RKO (cell line): ENCODE data around the gene ZEB2.

ENCODE experiments used
- DNase-seq: peaks from one replicate; pipeline ENCODE4 v3.0.0-alpha.2; 2016; ENCODE audit warnings: low spot score

The ZEB2 gene

GRCh38 chr2:144528108-144528507 is 8.2 kb upstream of the ZEB2 start:
- DNase-seq: no peak

DNA sequence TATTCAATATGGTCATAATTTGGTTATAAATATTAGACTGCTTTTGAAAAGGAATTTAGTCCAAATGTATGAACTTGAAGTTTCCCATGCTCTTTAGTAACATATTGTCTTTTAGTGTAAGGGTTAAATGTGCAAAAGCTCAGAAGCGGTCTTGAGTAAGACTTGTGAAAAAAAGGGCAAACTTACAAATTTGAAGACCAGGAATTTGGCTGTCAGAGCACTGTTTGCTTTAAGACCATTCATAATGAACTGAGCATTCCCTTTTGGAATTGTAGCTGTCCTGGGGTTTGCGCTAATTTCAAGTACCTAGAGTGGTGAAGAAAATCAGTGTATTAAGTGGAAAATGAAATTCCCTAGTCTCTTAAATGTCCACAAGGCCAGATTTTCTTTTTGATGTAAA is 6.9 kb upstream of the ZEB2 start:
- no peak for DNase-seq

- DNase-seq: no peak
These were observed 4.4 kb upstream of the ZEB2 start for GRCh38 chr2:144524118-144525009.

DNA sequence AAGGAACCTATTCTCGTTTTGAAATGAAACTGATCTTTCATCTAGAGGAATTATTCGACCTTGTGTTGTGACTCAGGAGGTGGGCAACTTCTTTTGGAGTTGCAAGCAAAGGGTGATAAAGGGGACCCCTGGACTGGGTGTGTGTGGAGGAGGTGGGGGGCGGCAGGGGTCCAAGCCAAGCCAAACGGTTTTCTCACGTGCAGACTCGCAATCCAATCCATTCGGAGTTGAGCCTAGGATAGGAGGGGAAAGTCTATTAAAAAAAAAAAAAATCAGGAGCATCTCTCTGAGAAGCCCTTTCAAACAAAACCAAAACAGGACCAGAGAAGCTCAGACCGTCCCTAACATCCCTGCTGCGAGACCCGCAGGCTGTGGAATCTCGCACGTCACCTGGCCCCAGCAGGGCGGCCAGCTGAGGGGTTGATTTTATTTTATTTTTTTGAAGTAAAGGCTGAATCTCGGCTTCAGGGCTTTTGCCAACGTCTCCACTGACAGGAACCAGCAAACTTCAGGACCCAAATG is 3.7 kb upstream of the ZEB2 start:
- no peak for DNase-seq

GRCh38 chr2:144522897-144523595 is 3.1 kb upstream of the ZEB2 start:
- DNase-seq: no peak

DNA sequence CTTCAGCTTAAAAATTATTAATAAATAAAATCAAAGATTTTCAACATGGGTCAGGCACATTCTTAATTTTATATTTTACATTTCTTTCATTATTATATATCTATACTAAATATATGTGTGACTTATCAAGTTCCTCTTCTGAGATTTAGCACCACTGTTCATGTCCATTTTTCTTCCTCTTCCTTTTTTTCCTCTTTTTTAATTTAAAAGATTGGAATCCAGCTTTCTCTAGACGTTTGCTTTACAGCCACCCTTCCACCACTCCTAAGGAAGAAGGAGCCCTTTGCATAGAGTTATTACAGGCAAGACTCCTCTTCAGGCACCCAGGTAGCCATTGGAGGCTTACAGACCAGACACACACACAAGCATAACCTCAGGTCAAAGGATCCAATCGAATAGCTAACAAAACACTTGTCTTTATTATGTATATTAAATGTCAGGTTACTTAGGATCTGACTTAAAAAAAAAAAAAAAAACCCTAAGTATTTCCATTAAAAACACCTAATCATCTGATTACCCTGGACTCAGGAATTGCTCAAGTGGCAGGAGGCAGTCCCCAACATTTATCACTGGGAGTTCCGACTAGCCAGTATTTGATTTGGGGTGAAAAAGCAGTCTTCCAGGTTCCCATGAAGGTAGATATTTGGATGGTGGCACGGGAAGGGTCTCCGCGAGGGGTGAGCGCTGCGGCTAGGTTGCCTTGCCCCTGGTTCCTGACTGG is 2.4 kb upstream of the ZEB2 start:
- no peak for DNase-seq

DNA sequence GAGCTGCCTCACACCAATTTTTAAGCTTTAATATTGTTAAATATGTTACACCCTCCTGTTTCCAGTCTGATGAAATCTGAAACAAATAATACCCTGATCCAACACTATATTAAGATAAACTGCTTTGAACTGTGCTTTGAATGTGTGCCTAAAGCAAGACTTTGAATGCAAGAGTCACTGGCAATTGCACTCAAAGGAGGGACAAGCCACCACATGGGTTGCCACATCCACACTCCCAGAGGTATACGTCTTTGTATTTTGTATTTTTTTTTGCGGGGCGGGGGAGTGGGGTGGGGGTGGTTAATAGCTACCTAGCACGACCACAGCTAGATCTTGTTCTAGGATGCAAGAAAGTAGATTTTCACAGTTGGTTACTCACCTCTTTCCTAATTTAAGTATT is 1.8 kb upstream of the ZEB2 start:
- no peak for DNase-seq

GRCh38 chr2:144520756-144521487 is 1.0 kb upstream of the ZEB2 start:
- no peak for DNase-seq

GRCh38 chr2:144519597-144519933 is 354 bp downstream of the ZEB2 start:
- DNase-seq: no peak

- no peak for DNase-seq
These were observed 947 bp downstream of the ZEB2 start for GRCh38 chr2:144518748-144519596.

DNA sequence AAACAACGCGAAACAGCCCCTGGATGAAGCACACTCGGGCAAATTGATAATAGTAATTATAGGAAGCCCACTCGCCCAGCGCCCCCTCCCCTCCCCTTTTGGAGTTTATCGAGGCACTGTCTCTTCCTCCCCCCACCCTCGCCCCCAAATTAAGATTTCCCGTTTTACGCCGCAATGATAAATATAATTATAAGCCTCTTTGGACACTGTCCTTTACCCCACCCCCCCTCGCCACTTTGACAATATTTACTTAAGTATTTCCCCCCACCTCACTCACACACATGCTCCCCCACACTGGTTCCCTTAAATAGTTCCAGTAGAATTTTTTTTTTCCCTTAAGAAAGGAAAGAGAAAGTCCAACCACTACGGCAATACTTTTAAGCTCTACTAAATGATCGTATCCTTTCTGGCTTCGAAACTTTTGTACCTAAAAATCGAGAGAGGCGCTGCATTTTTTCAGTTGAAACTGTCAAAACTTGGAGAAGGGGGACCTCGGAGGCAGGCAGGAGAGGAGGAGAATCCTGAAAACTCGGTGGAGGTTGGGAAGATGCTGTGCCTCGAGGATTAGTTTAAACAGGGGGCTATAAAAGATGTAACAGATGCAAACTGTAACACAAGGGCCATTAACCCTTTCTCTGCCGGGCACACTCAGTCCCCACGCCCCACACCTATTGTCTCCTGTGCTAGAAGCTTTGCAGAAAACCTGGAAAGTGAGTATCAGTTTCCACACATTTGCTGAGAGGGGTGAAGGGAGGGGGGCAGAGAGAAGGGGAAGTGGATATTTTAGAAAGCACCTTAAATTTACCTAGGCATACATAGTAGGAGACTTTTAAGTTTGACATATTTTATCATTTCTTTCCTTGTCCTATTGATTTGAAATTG is 1.8 kb downstream of the ZEB2 start:
- DNase-seq: no peak

GRCh38 chr2:144516981-144517865 is 2.7 kb downstream of the ZEB2 start:
- DNase-seq: no peak

DNA sequence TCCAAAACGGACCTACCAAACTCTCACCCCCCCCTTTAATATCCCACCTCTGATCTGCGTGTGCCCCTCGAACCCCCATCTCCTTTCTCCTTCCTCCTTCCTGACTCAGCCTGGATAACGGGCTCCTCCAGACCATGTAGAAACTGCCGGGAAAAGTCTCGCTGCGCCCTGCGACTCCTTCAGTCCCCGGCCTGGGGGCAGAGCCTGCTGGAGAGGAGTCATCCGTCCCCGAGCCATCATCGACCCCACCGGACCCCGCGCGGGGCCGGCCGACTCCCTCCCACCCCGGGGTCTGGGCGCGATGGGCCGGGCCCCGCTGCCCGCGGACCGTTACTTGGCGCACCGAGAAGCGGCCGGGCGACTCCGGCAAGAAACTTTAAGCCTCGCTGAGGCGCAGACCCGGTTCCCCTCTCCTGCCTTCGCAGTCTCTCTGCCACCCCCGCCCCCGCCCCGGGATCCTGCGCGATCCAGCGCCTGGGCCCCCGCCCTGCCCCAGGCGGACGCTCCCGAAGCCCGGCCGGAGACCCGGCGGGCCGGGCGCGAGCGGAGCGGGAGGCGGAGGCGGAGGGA is 3.4 kb downstream of the ZEB2 start:
- no peak for DNase-seq

- DNase-seq: no peak
These were observed 4.1 kb downstream of the ZEB2 start for GRCh38 chr2:144515696-144516410.

DNA sequence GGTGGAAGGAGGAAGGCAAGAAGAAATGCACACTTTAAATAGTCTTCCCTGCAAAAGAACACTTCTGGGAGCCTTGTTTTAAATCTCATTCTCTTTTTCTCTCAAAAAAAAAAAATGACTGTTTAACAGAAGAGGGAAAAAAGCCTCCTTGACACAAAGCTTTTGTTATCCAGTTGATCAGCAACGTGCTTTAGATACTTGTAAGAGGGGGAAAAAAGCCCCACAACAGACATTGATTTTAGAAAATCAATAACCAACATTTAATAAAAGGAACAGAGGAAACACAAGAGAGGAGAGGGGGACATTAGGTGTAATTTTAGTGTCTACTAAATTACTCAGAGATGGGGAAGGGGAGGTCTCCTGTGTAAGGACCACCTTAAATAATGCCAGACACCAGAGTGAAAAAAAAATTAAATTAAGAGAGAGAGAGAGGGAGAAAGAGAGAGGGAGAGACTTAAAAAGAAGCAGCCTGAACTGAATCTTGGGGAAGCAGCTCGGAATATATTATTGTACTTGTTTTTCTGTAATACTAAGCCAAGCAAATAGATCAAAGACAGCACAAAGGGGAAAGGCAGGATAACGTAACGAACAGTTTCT is 4.7 kb downstream of the ZEB2 start:
- DNase-seq: no peak

DNA sequence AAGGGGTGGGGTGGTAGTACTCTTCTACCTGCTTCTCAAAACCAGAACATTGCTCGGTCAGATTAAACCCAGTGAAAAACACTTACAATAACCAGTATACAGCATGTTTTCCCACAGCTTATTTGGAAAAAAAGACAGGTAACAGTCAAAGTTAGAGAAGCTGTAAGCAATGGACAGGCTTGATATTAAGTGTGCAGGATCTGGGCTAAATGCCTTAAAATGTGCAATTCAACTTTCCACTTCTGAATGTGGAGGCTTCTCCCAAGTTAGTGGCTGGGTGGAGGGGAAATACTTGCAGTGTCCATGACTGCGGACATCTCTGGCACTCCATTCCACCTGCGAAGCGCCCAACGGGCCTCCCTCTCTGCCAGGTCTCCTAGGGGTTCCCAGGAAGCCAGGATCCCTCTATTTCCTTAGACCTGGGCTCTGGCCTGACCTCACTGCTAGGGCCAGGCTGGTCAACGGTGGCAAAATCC is 5.3 kb downstream of the ZEB2 start:
- no peak for DNase-seq

DNA sequence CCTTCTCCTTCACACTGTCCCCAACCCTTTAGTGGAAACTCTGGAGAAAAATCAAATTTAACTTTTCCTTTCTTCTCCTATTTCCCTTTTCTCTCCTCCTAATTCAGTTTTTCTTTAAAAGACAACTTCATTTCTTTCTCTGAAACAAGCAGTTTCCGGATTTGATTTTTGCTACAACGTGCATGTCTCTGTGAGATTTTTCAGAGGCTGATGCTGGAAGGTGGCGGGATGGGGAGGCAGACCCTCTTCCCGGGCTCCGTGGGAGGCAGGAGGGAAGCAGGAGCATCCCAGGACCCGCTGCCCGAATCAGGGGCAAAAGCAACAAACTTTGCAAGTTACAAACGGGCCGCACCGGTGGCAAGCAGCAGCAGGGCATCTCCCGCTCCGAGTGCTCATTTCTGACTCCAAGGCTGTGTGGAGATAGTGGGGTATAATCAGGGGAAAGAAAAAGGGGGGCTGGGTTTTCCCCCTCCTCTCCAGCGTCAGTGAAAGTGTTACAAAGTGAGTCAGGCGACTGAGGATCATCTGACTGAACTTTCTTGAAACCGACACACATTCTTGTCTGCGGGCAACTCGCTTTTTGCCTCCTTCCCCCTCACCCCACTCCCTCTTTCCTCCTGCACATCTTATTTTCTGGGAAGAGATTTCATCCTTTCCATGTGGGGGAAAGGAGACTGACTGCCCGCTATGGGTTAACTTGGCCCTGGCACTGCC is 6.4 kb downstream of the ZEB2 start:
- no peak for DNase-seq
